ENCODE results near the gene FOXN3.

FOXN3 gene

GRCh38 chr14:89430391-89431236 lies 13.6 kb upstream of the FOXN3 start:
- Histone ChIP-seq H3K4me1 (ENCODE audit: insufficient read depth, insufficient read length) (peaks cover 2% of the 10 kb centered on the region), H3K4me3 (ENCODE audit: insufficient read length, low read depth) (no peak overlapping the region), H3K9ac (ENCODE audit: insufficient read length, low read depth) (no peak overlapping the region)

GRCh38 chr14:89429199-89430181 lies 12.5 kb upstream of the FOXN3 start:
- no peak for TF ChIP-seq ZNF274 (IDR thresholded peaks at IDR 0.05; ENCODE audit: low read depth, low read length)
- no peak for TF ChIP-seq YY1 (IDR thresholded peaks at IDR 0.05; ENCODE audit: insufficient read depth, insufficient read length)
- no peak for TF ChIP-seq SUZ12 (IDR thresholded peaks at IDR 0.05; ENCODE audit: extremely low read depth, insufficient read depth, insufficient read length)

More at GRCh38 chr14:89430391-89431236, 13.6 kb upstream of the FOXN3 start:
- no peak for DNase-seq (ENCODE audit: low read depth, low spot score)
- H3K27me3 ChIP-seq (ENCODE audit: insufficient read depth, insufficient read length): no peaks in the 10 kb centered on the region
- TF ChIP-seq SUZ12 (IDR thresholded peaks at IDR 0.05; ENCODE audit: extremely low read depth, insufficient read depth, insufficient read length) (no peak), YY1 (IDR thresholded peaks at IDR 0.05; ENCODE audit: insufficient read depth, insufficient read length) (no peak), ZNF274 (IDR thresholded peaks at IDR 0.05; ENCODE audit: low read depth, low read length) (no peak)
- no peaks in the 10 kb centered on the region for H3K36me3 ChIP-seq (ENCODE audit: insufficient read depth, insufficient read length, low read length)
- H3K9me3 ChIP-seq (ENCODE audit: insufficient read depth, low read length): no peaks in the 10 kb centered on the region

GRCh38 chr14:89428546-89429198 lies 11.6 kb upstream of the FOXN3 start:
- H3K4me1 ChIP-seq (ENCODE audit: insufficient read depth, insufficient read length): peaks cover 2% of the 10 kb centered on the region
- no peak overlapping the region for H3K9ac ChIP-seq (ENCODE audit: insufficient read length, low read depth)
- no peak for DNase-seq (ENCODE audit: low read depth, low spot score)
- H3K36me3 ChIP-seq (ENCODE audit: insufficient read depth, insufficient read length, low read length): no peaks in the 10 kb centered on the region
- no peaks in the 10 kb centered on the region for H3K27me3 ChIP-seq (ENCODE audit: insufficient read depth, insufficient read length)
- H3K9me3 ChIP-seq (ENCODE audit: insufficient read depth, low read length): no peaks in the 10 kb centered on the region
- TF ChIP-seq YY1 (IDR thresholded peaks at IDR 0.05; ENCODE audit: insufficient read depth, insufficient read length) (no peak), ZNF274 (IDR thresholded peaks at IDR 0.05; ENCODE audit: low read depth, low read length) (no peak), SUZ12 (IDR thresholded peaks at IDR 0.05; ENCODE audit: extremely low read depth, insufficient read depth, insufficient read length) (no peak)
- no peak overlapping the region for H3K4me3 ChIP-seq (ENCODE audit: insufficient read length, low read depth)

More at GRCh38 chr14:89429199-89430181, 12.5 kb upstream of the FOXN3 start:
- Histone ChIP-seq H3K27me3 (ENCODE audit: insufficient read depth, insufficient read length) (no peaks in the 10 kb centered on the region), H3K4me3 (ENCODE audit: insufficient read length, low read depth) (no peak overlapping the region), H3K4me1 (ENCODE audit: insufficient read depth, insufficient read length) (peaks cover 2% of the 10 kb centered on the region), H3K9me3 (ENCODE audit: insufficient read depth, low read length) (no peaks in the 10 kb centered on the region), H3K9ac (ENCODE audit: insufficient read length, low read depth) (no peak overlapping the region), H3K36me3 (ENCODE audit: insufficient read depth, insufficient read length, low read length) (no peaks in the 10 kb centered on the region)
- DNase-seq (ENCODE audit: low read depth, low spot score): no peak

- Histone ChIP-seq H3K9me3 (ENCODE audit: insufficient read depth, low read length) (no peaks in the 10 kb centered on the region), H3K9ac (ENCODE audit: insufficient read length, low read depth) (no peak overlapping the region)
Observed at GRCh38 chr14:89428173-89428523, 11.1 kb upstream of the FOXN3 start.

GRCh38 chr14:89427426-89428172 lies 10.6 kb upstream of the FOXN3 start:
- Histone ChIP-seq H3K36me3 (ENCODE audit: insufficient read depth, insufficient read length, low read length) (no peaks in the 10 kb centered on the region), H3K4me3 (ENCODE audit: insufficient read length, low read depth) (no peak overlapping the region), H3K9me3 (ENCODE audit: insufficient read depth, low read length) (no peaks in the 10 kb centered on the region), H3K9ac (ENCODE audit: insufficient read length, low read depth) (no peak overlapping the region), H3K4me1 (ENCODE audit: insufficient read depth, insufficient read length) (peaks cover 2% of the 10 kb centered on the region), H3K27me3 (ENCODE audit: insufficient read depth, insufficient read length) (no peaks in the 10 kb centered on the region)
- no peak for TF ChIP-seq YY1 (IDR thresholded peaks at IDR 0.05; ENCODE audit: insufficient read depth, insufficient read length)
- no peak for TF ChIP-seq SUZ12 (IDR thresholded peaks at IDR 0.05; ENCODE audit: extremely low read depth, insufficient read depth, insufficient read length)
- no peak for TF ChIP-seq ZNF274 (IDR thresholded peaks at IDR 0.05; ENCODE audit: low read depth, low read length)
- DNase-seq (ENCODE audit: low read depth, low spot score): no peak

More at GRCh38 chr14:89428173-89428523, 11.1 kb upstream of the FOXN3 start:
- TF ChIP-seq ZNF274 (IDR thresholded peaks at IDR 0.05; ENCODE audit: low read depth, low read length) (no peak), SUZ12 (IDR thresholded peaks at IDR 0.05; ENCODE audit: extremely low read depth, insufficient read depth, insufficient read length) (no peak), YY1 (IDR thresholded peaks at IDR 0.05; ENCODE audit: insufficient read depth, insufficient read length) (no peak)
- H3K4me3 ChIP-seq (ENCODE audit: insufficient read length, low read depth): no peak overlapping the region
- DNase-seq (ENCODE audit: low read depth, low spot score): no peak
- H3K4me1 ChIP-seq (ENCODE audit: insufficient read depth, insufficient read length): peaks cover 2% of the 10 kb centered on the region
- H3K27me3 ChIP-seq (ENCODE audit: insufficient read depth, insufficient read length): no peaks in the 10 kb centered on the region
- no peaks in the 10 kb centered on the region for H3K36me3 ChIP-seq (ENCODE audit: insufficient read depth, insufficient read length, low read length)

GRCh38 chr14:89425931-89426330 lies 8.9 kb upstream of the FOXN3 start:
- Histone ChIP-seq H3K4me3 (ENCODE audit: insufficient read length, low read depth) (no peak overlapping the region), H3K36me3 (ENCODE audit: insufficient read depth, insufficient read length, low read length) (no peaks in the 10 kb centered on the region), H3K9ac (ENCODE audit: insufficient read length, low read depth) (no peak overlapping the region), H3K4me1 (ENCODE audit: insufficient read depth, insufficient read length) (peaks cover 2% of the 10 kb centered on the region), H3K27me3 (ENCODE audit: insufficient read depth, insufficient read length) (no peaks in the 10 kb centered on the region), H3K9me3 (ENCODE audit: insufficient read depth, low read length) (no peaks in the 10 kb centered on the region)
- no peak for DNase-seq (ENCODE audit: low read depth, low spot score)
- no peak for TF ChIP-seq ZNF274 (IDR thresholded peaks at IDR 0.05; ENCODE audit: low read depth, low read length)
- no peak for TF ChIP-seq SUZ12 (IDR thresholded peaks at IDR 0.05; ENCODE audit: extremely low read depth, insufficient read depth, insufficient read length)
- TF ChIP-seq YY1 (IDR thresholded peaks at IDR 0.05; ENCODE audit: insufficient read depth, insufficient read length): no peak

All from NT2/D1 (cell line).